GM21576 (cell line): ENCODE data around the gene MAGI2.

Source experiments
- ATAC-seq: cut with Tn5 transposase; IDR thresholded peaks from one replicate; pipeline ENCODE4 v1.9.1; 2021; ENCODE audit warnings: mild to moderate bottlenecking, moderate library complexity; ENCODE audit not compliant: unreplicated experiment

Gene MAGI2

GRCh38 chr7:77985974-77986339 lies 1467.5 kb downstream of the MAGI2 start:
- ATAC-seq: no peak

DNA sequence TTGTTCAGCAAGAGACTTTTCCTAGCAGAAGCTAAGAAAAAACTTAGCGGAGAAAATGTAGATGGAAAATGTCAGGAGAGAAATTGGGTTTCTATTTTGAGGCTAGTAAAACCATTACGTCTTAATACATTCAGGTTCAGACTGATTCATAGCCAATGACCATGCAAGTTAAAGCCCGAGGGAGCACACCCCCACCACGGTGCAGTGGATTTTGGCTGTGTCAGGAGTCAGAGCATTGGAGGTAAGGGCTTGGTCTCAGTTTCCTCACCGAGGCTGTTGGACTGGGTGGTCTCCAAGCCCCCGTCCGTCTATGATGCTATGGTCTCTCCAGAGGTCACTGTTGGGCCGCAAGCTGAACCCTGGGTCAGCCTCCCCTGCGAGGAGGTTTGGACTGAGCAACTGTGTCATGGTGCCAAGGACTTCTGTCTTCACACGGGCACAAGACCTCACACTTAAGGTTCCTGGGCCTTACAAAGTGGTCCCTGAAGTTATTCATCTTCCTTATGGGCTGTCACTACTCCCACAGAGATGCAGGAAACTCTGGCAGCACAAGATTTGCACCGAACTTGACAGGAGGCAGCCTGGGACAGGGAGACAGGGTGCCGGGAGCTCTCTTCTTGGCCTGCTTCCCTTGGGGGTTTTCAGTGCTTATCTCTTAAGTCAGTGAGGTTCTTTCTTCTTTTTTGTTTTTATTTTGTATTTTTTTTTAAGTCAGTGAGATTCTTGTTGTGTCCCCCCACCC lies 1468.1 kb downstream of the MAGI2 start:
- ATAC-seq: no peak

- no peak for ATAC-seq
These were observed 1469.5 kb downstream of the MAGI2 start for GRCh38 chr7:77983973-77984372.

DNA sequence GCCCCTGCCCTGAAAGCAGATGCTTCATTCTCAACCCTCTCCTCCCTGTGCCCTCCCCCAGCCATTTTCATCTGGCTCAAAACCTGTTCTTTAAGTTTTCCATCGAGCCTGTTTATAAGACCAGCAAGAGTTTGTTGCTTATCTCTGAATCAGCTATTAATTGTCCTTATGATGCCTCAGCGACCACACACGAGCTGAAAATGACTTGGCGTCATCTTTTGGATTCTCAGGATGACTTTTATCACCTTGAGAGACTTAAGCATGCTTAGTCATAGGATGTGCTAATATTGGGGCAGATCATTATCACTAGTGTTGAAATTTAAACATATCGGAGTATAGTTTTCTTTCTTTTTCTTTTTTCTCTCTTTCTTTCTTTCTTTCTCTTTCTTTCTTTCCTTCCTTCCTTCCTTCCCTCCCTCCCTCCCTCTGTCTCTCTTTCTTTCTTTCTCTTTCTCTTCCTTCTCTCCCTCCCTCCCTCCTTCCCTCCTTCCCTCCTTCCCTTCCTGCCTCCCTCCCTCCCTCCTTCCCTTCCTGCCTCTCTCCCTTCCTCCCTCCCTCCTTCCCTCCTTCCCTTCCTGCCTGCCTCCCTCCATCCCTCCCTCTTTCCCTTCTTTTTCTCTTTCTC lies 1470.4 kb downstream of the MAGI2 start:
- no peak for ATAC-seq

DNA sequence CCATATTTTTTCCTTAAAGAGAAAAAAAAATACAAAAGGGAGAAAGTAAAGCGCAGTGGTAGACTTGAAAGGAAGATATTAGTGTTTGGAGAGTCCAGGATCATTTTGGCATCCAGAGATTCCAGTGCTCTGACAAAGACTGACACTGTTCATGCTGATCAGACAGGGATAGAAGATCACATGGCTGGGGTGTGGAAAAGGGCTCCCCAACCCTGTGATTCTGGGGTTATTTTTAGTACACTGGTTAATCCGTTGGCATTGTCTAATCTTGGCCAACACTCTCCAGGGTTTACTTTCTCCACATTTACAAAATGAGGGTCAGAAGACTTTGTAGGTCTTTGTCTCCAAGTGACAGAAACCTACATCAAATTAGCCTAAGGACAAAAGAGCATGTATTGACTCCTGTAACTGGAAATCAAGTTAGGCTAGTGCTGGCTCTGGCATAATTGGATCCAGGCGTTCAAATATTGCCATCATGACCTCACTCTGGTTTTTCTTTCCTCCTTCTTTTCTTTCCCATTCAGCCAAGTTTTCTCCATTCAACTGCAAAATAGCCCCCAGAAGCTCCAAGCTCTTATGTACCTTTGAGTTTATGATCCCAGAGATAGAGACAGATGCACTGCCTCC lies 1473.3 kb downstream of the MAGI2 start:
- no peak for ATAC-seq

DNA sequence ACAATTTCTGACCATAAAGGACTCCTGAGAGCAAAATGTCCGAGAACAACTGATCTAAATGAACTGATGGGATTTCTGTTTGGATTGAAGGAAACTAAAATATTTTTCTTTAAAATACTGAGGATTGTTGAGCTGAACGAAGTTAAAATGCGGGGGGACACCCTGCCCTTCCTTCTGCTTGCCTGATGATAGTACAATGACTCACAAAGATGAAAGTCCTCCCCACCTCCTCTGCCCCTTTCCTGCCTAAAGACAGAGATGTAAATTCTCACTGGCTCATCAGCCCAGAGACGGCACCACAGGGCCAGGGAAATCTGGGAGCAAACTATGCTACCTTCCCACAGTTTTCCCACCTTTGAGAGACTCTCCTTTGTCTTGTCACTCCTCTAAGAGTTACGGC lies 1474.2 kb downstream of the MAGI2 start:
- ATAC-seq: no peak

DNA sequence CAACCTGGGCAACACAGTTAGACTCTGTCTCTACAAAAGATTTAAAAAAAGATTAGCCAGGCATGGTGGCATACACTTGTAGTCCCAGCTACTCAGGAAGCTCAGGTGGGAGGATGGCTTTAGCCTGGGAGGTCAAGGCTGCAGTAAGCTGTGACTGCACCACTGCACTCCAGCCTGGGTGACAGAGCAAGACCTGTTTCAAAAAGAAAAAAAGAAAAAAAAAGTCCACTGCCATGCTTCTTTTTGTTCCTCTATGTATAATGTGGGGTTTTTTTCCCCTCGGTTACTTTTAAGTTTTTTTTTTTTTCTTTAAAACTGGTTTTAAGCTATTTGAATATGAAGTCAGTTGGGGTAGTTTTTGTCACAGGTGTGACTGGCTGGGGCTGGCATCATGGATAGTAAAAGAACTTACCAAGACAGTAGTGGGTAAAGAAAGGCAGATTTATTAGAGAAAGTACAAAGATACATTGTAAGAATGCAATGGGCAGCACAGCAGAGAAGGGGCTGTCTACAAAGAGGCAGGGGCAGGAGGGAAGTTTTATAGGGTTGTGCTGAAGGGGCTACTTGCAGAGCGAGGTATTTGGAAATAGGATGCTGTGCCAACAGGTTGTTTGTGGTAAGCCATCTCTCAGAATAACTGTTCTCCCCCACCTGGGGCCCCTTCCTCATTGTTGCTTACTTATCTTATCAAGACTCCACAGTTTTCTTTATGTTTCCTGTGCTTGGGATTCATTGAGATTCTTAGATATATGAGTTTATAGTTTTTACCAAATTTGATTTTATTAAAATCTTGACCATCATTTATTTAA lies 1477.6 kb downstream of the MAGI2 start:
- ATAC-seq: no peak

DNA sequence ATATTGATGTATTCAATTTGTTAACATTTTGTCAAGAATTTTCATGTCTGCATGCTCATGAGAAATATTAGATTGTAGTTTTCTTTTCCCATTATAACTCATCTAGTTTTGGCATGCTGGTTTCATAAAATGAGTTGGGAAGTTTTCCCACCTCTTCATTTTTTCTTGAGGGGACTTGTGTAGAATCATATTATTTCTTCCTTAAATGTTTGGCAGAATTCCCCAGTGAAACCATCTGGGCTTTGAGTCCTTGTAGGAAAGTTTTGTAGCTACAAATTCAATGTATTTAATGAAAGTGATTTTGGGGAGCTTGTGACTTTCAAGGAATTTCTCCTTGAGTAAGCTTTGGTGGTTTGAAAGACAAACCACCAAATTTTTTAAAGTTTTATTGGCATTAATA lies 1481.7 kb downstream of the MAGI2 start:
- no peak for ATAC-seq

- no peak for ATAC-seq
These were observed 1486.0 kb downstream of the MAGI2 start for GRCh38 chr7:77967429-77967828.
